HG02852 (cell line): ENCODE measurements around the gene CNST.
"Not testable (repeated sequence)": the region's sequence is repeated elsewhere in the genome, so short reads cannot be mapped to it uniquely, and the experiment has no call there.

Source experiments
- ATAC-seq: cut with Tn5 transposase; IDR thresholded peaks from one replicate; pipeline ENCODE4 v1.9.1; 2021; ENCODE audit warnings: mild to moderate bottlenecking, moderate library complexity; ENCODE audit not compliant: unreplicated experiment

Gene CNST

GRCh38 chr1:246617768-246618167 is 51.5 kb downstream of the CNST start:
- no peak for ATAC-seq

- no peak for ATAC-seq
Observed at GRCh38 chr1:246618240-246618808, 52.1 kb downstream of the CNST start.

GRCh38 chr1:246622035-246622652 is 55.9 kb downstream of the CNST start:
- ATAC-seq = no peak

GRCh38 chr1:246624091-246624490 is 57.8 kb downstream of the CNST start:
- ATAC-seq = no peak

- ATAC-seq = peak; percentile 93
Observed at GRCh38 chr1:246629030-246629429, 62.8 kb downstream of the CNST start.

- peak; percentile 34 for ATAC-seq
Observed at GRCh38 chr1:246629976-246630375, 63.7 kb downstream of the CNST start.

- ATAC-seq = no peak
Observed at GRCh38 chr1:246631426-246631825, 65.2 kb downstream of the CNST start.

- ATAC-seq = no peak
Observed at GRCh38 chr1:246632281-246633168, 66.3 kb downstream of the CNST start.

GRCh38 chr1:246634659-246635058 is 68.4 kb downstream of the CNST start:
- not testable (repeated sequence) for ATAC-seq

- no peak for ATAC-seq
Observed at GRCh38 chr1:246638941-246639655, 72.8 kb downstream of the CNST start.

GRCh38 chr1:246639732-246640131 is 73.5 kb downstream of the CNST start:
- ATAC-seq = no peak

GRCh38 chr1:246640747-246641146 is 74.5 kb downstream of the CNST start:
- no peak for ATAC-seq

GRCh38 chr1:246641394-246641793 is 75.1 kb downstream of the CNST start:
- ATAC-seq = no peak

GRCh38 chr1:246642719-246643118 is 76.5 kb downstream of the CNST start:
- ATAC-seq = no peak

GRCh38 chr1:246647113-246647512 is 80.9 kb downstream of the CNST start:
- ATAC-seq = no peak

- ATAC-seq = no peak
Observed at GRCh38 chr1:246647513-246647912, 81.3 kb downstream of the CNST start.

- ATAC-seq = no peak
Observed at GRCh38 chr1:246651012-246651695, 84.9 kb downstream of the CNST start.

- ATAC-seq = no peak
Observed at GRCh38 chr1:246658567-246658966, 92.3 kb downstream of the CNST start.

GRCh38 chr1:246659594-246660140 is 93.4 kb downstream of the CNST start:
- ATAC-seq = peak; percentile 52

GRCh38 chr1:246661451-246661850 is 95.2 kb downstream of the CNST start:
- ATAC-seq = no peak
